Liver (tissue), 3 donors: ENCODE measurements around the gene WWOX.

Experiments used
- JUND ChIP-seq, 2 donors: IDR thresholded peaks; 2 replicates each; pipeline ENCODE4 v1.6.1; 2016; ENCODE audit warnings: antibody characterized with exemption in 2 of 2
- RAD21 ChIP-seq, 2 donors: IDR thresholded peaks; 2 replicates each; pipeline ENCODE4 v1.6.1; 2016; ENCODE audit warnings: antibody characterized with exemption in 2 of 2, mild to moderate bottlenecking in 2 of 2
- SP1 ChIP-seq: IDR thresholded peaks from 2 replicates; pipeline ENCODE4 v1.6.1; 2018; ENCODE audit warnings: antibody characterized with exemption, mild to moderate bottlenecking
- TF ChIP-seq, protein P1 (sequence below): fragments of 150-350 bp; IDR thresholded peaks from 2 replicates; pipeline ENCODE4 v1.5.1; 2017; ENCODE audit warnings: improper control_type of control experiment, low read depth, low read length; ENCODE audit not compliant: missing input control
- donor health status: healthy.
- donor health status: healthy.

DNA sequence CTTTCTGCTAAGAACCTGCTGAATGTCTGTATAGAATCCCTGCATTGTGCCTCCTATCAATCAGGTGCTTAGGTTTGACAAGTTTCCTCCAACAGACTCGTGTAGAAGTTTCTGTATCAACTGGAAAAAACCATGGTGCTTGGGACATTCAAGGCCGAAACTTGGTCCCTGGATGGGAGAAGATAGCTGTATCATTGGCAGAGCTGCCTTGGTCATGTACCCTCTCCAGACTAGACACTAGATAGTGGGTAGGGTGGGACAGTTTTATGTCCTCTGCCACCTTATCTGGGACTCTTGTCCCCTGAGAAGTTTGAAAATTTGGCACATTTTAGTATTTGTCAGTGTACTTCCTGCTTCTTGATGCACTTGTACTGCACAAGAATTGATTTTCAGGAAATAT lies 520.8 kb downstream of the WWOX start:
- TF ChIP-seq JUND (IDR thresholded peaks at IDR 0.05), result no peak
- TF ChIP-seq, protein P1, sequence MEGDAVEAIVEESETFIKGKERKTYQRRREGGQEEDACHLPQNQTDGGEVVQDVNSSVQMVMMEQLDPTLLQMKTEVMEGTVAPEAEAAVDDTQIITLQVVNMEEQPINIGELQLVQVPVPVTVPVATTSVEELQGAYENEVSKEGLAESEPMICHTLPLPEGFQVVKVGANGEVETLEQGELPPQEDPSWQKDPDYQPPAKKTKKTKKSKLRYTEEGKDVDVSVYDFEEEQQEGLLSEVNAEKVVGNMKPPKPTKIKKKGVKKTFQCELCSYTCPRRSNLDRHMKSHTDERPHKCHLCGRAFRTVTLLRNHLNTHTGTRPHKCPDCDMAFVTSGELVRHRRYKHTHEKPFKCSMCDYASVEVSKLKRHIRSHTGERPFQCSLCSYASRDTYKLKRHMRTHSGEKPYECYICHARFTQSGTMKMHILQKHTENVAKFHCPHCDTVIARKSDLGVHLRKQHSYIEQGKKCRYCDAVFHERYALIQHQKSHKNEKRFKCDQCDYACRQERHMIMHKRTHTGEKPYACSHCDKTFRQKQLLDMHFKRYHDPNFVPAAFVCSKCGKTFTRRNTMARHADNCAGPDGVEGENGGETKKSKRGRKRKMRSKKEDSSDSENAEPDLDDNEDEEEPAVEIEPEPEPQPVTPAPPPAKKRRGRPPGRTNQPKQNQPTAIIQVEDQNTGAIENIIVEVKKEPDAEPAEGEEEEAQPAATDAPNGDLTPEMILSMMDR, result no peak
- no peak for TF ChIP-seq RAD21 (IDR thresholded peaks at IDR 0.05)
- TF ChIP-seq SP1, result no peak
